IPS-18c (cell line): ENCODE data around the gene WDR86.

Experiments used
- H3K4me3 ChIP-seq: 2 replicates; pipeline ENCODE4 v1.7.0; 2013; ENCODE audit warnings: low read depth, mild to moderate bottlenecking, low read length, moderate library complexity; ENCODE audit not compliant: insufficient read depth
- H3K9me3 ChIP-seq: one replicate; pipeline ENCODE4 v1.6.1; 2013; ENCODE audit warnings: mild to moderate bottlenecking, low read length, moderate library complexity; ENCODE audit not compliant: control insufficient read depth, insufficient read depth

WDR86 gene

DNA sequence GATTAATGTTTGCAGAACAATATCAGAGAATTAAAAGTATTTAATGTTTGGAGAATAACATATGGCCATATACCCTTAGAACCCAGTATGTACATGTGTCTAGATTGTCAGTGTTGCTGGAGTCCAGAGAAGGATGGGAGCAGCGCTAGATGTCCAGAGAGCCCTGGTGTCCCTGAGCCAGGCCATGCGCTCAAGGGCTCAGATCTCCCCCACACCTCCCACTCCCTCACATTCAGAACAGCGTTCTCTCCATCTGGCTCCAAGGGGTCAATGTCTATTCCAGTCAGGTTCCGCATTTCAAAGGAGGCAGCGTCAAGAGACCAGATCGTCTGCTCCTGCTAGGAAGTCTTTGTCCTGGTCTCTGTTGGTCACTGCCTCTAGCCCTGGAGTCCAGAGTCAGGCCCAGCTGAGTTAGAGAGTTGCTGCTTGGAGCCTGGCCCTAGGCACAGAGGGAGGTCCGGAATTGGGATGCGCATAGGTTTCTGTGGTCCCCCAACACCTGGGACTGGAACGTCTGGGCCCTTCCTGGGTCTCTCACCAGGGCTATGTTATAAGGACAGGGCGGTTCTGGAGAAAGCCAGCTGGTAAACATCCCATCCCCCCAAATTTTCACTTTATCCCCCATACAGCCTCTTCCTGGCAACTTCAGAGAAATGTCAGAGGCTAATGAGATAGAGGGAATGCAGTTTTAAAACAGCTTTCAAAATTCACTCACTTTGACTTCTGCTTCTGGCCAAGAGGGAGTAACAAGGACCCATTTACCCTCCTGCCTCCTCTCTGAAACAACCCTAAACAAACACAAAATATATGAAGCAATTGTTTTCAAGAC, 6.5 kb upstream of the WDR86 start:
- Histone ChIP-seq H3K9me3 (no peaks in the 10 kb centered on the region), H3K4me3 (no peak overlapping the region)

DNA sequence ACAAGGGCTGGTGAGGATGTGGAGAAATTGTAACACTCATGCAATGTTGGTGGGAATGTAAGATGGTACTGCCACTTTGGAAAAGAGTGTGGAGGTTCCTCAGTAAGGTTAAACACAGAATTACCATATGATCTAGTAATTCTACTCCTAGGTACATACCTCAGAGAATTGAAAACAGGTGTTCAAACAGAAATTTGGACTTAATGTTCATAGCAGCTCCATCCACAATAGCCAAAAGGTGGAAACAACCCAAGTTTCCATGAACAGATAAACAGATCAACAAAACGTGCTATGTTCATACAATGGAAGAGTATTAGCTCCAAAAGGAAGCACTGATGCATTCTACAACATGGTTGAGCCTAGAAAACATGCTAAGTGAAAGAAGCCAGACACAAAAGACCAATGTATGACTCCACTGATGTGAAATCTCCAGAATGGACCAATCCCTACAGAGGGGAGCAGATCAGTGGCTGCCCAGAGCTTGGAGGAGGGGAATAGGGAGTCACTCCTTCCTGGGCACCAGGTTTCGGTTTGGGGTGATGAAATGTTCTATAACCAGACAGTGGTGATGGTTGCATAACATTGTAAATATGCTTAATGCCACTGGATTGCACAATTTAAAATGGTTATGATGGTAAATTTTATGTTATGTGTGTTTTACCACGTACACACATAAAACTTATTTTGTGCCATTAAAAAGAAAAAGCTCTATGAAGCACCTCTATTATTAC, 5.7 kb upstream of the WDR86 start:
- Histone ChIP-seq H3K4me3 (no peak overlapping the region), H3K9me3 (no peaks in the 10 kb centered on the region)

DNA sequence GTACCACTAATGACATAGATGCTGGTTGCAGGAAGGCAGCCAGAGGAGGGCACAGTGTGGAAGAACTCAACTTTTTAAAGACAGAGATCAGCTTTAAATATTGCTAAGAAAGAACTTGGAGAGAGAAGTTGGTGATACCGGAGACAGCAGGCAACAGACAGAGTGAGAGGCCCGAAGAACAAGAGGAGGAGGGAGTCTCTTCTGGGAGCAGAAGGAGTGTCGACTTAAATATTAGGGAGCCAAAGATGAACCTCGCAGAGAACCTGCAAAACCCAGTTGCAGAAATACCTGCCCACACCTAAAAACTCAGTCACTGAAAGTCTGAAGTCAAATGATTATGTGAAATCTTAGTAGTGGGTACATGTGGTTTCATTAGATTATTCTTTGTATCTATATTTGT, 3.4 kb upstream of the WDR86 start:
- Histone ChIP-seq H3K9me3 (no peaks in the 10 kb centered on the region), H3K4me3 (no peak overlapping the region)

DNA sequence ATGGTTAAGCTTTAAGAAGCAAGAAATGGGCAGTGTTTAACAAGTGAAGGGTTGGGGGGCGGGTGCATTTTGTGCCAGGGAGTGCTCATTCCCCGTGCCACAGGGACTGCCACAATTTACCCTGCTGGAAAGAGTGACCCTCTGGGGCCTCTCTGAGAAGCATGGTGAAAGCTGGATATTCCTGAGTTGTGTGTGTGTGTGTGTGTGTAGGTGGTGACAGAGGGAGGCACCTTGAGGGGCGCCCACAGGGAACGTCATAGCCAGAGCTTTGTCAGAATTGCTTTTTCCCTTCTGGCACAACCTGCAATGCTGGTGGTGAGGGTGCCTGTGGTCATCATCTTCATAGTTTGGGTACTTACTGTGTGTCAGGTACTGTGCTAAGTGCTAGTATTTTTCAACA, 2.5 kb upstream of the WDR86 start:
- no peaks in the 10 kb centered on the region for H3K9me3 ChIP-seq
- H3K4me3 ChIP-seq: no peak overlapping the region

DNA sequence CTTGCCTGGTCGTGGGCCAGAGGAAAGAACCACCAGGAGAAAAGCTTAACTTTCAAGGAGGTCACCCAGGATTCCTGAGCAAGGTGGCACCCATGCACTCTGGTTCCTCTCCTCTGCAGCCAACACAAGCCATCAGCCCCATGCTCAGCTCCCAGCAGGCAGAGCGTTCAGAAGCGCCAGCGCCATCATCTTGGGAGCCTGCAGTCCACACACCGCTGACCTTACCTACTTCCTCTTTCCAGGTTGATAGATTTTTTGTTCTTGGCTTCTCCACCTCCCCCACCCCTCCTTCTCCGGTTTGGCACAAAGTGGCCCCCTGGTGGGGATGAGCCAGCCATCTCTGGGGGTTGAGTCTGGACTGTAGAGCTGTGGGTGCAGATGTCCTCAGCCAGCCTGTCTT, 1.7 kb upstream of the WDR86 start:
- no peaks in the 10 kb centered on the region for H3K9me3 ChIP-seq
- peak overlapping the region; percentile 85 for H3K4me3 ChIP-seq

DNA sequence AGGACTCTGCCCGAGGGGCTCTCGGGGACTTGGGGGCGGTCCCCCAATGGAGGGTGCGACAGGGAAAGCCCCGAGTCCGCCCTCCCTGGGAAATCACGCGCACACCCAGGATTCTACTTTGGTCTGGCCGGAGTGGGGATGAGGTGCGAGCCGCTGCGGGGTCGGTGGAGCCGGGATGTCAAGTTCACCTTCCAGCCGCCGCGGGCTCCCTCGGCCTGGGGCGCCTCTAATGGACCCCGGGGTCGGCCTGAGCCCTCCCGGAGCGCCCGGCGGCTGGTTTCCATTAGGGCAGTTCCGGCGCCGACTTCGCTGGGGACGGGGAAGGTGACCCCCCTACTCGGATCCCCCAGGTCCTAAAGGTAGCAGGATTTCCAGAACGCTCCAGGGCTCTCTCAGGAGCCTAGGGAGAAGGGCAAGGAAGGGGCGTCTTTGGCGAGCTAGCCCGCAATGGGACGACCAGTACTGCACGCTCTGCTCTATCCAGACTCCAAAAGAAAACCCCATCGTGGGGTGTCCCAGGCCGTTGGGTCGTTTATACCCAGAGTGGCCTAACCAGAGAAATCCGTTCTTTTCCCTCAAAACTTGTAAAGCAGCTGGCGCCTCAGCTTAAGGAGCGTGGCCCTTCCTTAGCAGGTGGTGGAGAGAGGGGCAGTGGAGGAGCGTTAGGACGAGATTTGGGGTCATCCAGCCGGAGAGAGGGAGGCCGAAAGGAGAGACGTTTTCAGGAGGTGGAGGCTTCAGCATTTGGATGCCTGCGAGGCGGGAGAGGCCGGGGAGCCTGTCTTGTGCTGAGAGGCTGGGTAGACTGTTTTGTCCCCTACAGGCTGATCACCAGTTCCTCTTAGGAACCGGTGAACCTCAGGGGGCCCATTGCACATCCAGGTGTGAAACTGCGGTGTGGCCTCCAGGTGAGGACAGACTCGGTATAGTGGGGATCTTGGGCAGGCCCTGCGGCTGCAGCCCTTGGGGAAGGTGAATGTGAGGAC, 860 bp upstream of the WDR86 start:
- H3K4me3 ChIP-seq: peak overlapping the region; percentile 85
- no peaks in the 10 kb centered on the region for H3K9me3 ChIP-seq

DNA sequence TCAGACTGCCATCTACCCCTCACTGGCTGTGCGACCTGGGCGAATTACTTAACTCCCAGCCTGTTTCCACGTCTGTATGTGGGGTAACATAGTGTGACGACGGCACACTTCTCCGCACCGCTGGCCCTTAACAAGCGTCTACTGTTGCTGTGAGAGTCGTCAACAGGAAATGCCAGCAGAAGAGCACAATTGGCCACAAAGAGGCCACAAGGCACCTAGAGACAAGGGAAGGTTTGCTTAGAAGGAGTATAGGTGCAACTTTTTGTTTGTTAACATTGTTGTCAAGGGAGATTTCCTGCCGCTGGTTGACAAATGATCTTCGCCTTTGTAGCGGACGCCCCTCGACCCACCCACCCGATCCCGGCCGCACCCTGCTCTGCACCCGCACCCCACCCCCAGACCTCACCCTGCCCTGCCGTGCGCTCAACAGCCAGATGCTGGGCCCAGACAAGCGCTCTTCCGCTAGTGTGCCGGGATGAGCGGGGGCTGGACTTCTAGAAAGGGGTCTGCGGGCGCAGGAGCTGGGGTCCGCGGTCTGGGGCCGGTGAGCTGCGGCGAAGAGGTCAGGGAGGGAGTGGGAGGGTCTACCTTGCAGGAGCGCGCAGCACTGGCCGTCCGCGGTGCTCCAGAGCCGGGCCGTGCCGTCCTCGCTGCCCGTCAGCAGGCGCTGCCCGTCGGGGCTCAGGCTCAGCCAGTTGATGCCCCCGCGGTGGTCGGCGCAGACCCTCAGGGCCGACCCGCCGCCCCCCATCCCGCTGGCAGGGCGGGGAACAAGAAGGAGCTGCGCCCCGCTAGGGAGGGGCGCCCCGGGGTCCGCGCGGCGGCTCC, 785 bp downstream of the WDR86 start:
- Histone ChIP-seq H3K4me3 (peak overlapping the region; percentile 85), H3K9me3 (no peaks in the 10 kb centered on the region)

DNA sequence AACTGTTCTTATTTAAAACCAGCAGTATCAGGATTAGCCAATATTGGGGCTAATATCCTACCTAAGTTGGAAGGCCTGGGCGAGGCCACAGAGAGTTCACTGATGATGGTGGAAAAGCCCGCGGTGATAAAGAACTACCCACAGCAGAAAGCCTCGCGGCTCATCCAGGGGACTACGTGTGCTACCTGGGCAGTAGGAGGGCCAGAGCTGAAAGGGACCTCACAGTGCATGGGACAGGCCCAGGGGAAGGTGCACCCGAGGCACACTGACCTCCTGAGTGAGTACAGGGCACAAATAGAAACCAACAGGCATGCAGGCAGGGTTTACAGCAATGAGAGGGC, 1.4 kb downstream of the WDR86 start:
- H3K9me3 ChIP-seq: no peaks in the 10 kb centered on the region
- peak overlapping the region; percentile 85 for H3K4me3 ChIP-seq

DNA sequence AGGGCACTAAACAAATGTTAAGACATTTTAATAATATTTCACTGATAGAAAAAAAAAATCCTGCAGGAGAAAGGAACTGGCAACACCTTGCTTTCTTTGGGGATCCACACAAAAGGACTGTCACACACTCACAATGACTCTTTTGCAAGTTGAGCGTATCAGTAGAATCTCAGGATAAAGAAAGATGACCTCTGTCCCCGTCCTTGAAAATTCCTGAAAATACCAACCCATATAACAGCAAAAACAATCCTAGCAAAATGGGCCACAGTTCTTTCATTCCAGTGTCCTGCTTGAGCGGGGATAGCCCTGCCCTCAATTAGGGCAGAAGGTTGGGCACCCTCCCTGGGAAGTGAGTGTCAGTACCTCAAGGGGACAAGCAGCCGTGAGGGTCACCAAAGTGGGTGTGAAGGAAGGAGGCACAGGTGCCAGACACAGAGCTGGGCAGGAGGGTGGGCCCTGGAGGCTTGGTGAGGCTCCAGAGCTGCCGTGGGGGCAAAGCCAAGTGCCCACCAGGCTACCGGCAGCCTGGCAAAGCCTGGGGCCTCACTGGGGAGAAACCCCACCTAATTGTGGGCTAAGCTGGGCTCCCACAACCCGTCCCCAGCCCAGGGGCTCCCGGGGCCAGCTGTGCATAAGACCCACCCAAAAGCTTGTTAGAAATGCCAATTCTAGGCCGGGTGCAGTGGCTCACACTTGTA, 2.8 kb downstream of the WDR86 start:
- H3K4me3 ChIP-seq: no peak overlapping the region
- no peaks in the 10 kb centered on the region for H3K9me3 ChIP-seq

DNA sequence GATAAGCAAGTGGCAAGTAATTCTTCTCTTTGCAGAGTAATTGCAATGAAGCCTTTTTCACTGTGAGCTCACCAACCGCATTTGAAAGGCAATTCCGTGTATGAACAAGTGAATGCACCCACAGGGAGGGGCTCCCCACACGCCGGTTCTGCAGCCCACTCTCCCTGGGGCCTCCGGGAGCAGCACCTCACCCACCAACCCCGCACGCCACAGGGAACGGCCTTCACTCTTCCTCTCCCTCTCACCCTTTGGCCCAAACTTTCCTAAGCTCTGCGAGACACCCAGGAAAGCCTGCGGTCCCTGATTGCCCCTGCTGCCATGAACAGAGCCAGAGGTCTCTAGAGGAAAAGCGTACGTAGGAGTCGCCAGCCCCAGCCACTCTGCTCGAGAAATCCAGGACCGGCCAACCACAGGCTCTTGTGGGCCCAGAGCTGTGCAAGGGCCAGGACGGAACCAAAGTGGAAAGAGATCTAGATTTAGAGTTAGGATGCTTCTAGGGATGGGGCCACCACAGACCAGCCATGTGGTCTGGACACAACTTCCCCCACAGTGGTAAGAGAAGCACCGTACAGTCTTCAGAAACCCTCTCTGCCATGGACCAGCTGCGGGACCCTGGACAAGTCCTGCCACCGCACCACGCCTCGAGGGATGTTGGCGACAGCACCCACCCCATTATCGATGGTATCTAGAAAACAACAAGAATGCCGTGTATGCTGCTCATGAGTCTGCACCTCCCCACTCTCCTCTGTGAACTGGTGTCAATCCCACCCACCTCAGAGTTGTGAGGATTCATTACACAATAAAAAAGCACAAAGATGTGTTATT, 3.6 kb downstream of the WDR86 start:
- H3K9me3 ChIP-seq: no peaks in the 10 kb centered on the region
- H3K4me3 ChIP-seq: no peak overlapping the region

DNA sequence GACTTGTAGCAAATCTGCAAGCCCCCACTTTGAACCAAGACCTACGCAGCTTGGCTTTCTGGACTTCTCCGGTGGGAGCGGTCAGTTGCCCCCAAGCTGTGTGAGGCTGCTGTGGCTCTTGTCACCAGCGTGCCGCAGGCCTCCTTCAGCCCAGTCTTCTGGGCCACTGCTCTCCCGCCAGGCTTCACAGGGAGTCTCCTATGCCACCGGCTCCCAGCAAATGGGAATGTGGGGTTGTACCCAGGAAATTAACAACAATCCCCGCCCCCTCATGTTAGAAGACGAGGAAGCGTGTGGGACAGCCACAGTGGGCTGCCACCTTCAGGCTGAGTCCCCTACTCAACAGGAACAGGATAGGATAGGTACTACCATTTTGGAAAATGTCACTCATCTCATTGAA, 4.2 kb downstream of the WDR86 start:
- H3K9me3 ChIP-seq: no peaks in the 10 kb centered on the region
- H3K4me3 ChIP-seq: no peak overlapping the region

DNA sequence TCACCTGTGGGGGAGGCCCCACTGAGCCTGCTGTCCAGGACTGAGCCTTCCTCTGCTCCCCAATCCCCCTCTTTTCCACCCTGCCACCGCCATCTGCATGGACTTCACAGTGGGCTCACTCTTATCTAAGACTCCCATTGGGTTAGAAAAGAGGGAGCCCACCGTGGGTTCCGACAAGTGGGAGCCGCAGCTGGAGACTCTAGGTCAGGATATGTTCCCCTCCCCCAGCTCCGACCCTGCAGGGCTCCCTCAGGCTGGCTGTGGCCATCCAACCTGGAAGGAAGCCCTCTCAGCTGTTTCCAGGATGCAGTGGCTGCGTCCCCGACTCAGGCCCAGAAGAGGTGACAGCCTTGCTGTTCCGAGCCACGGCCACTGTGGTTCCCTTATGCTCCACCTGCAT, 4.8 kb downstream of the WDR86 start:
- H3K4me3 ChIP-seq: no peak overlapping the region
- H3K9me3 ChIP-seq: no peaks in the 10 kb centered on the region

DNA sequence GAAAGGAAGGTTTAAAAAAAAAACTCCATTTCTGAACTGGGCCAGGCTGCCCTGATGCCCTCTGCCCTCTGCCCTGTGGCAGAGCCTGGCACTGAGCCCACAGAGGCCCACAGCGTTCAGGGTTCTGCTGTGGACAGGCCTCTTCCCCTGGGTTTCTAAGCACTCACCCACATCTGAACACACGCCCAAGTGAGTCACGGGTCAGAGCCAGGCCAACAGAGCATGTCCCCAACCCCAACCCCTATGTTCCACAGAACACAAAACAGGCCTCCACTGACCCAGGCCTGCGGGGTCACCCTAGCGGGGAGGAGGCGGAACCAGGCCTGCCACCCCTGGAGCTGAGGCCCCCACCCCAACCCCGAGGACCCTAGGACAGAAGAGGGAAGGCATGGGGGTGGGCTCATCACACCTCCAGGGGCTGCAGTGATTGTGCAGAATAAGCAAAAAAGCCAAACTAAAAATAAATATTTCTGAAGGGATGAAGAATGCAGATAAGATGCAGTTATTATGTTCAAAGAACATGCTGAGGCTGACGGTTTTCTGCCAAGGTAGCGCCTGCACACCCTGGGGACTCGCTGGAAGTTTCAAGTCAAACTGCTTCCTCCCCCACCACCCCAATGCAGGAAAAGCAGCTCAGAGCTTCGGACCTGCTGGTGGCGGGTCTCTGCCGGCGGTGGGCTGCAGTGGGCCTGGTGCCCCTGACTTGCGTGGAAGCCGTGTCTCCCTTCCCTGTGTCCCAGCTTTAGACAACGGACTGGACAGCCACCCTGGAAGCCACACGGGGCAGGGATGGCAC, 5.4 kb downstream of the WDR86 start:
- Histone ChIP-seq H3K4me3 (no peak overlapping the region), H3K9me3 (no peaks in the 10 kb centered on the region)

DNA sequence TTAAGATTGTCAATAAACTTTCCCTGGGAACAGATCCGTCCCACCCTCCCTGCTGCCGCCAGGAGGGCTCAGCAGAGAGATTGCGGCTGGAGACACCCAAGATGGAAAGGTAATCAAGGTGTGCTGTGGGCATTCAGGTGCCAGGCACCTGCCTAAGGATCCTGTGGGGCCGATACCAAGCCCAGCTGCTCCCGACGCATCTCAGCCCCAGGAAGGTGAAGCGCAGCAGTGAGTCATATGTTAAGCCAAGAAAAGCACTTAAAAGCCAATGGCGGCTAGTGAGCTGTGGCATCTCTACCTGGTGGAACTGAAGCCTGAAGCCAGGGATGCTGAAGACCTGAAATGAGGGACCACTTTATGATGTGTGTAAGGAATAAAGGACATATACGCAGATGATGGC, 6.1 kb downstream of the WDR86 start:
- no peaks in the 10 kb centered on the region for H3K9me3 ChIP-seq
- H3K4me3 ChIP-seq: no peak overlapping the region
